Fibroblast of pulmonary artery (primary cell): Measurements from ENCODE around the gene TMEM52.

Source experiments
- DNase-seq: peaks from one replicate; pipeline ENCODE4 v3.0.0-alpha.2; 2010; ENCODE audit warnings: low read depth
- H3K4me3 ChIP-seq: replicated peaks from 2 replicates; pipeline ENCODE4 v1.5.1; 2011; ENCODE audit warnings: low read depth, mild to moderate bottlenecking, control low read depth, low read length, moderate library complexity
- CTCF ChIP-seq: IDR thresholded peaks from 2 replicates; pipeline ENCODE4 v1.5.1; 2011; ENCODE audit warnings: mild to moderate bottlenecking, control low read depth, low read length, inconsistent platforms; ENCODE audit errors: missing control alignments

Gene TMEM52

GRCh38 chr1:1922956-1923833, 4.1 kb upstream of the TMEM52 start:
- DNase-seq: no peak
- TF ChIP-seq CTCF: no peak
- H3K4me3 ChIP-seq: no peak overlapping the region

GRCh38 chr1:1922702-1922955, 3.5 kb upstream of the TMEM52 start:
- H3K4me3 ChIP-seq: no peak overlapping the region
- DNase-seq: no peak
- no peak for TF ChIP-seq CTCF

GRCh38 chr1:1921901-1922701, 3.0 kb upstream of the TMEM52 start:
- no peak for TF ChIP-seq CTCF
- no peak overlapping the region for H3K4me3 ChIP-seq
- DNase-seq: no peak

- no peak for TF ChIP-seq CTCF
- H3K4me3 ChIP-seq: no peak overlapping the region
- no peak for DNase-seq
These were observed 2.4 kb upstream of the TMEM52 start for GRCh38 chr1:1921459-1921862.

- DNase-seq: no peak
- no peak overlapping the region for H3K4me3 ChIP-seq
- no peak for TF ChIP-seq CTCF
These were observed 1.8 kb upstream of the TMEM52 start for GRCh38 chr1:1920608-1921458.

GRCh38 chr1:1920057-1920607, 1.1 kb upstream of the TMEM52 start:
- DNase-seq: no peak
- no peak for TF ChIP-seq CTCF
- H3K4me3 ChIP-seq: no peak overlapping the region
